NCI-H460 (cell line): ENCODE results near the gene NBPF12. TPM values are rescaled to one million over a fixed set of nuclear protein-coding genes. Genes with fewer than 3 reads are reported as not detected.
"Not testable (repeated sequence)": the region's sequence is repeated elsewhere in the genome, so short reads cannot be mapped to it uniquely, and the experiment has no call there.

Experiments
- DNase-seq: peaks from one replicate; pipeline ENCODE4 v3.0.0-alpha.2; 2016; ENCODE audit warnings: low read depth; ENCODE audit errors: extremely low read depth
- polyA plus RNA-seq: library from polyadenylated mRNA; depleted of rRNA; stranded (reverse); fragments of >200 nt; gene quantifications from 2 replicates; pipeline ENCODE4 v1.2.3, GENCODE V29; 2014; cell fraction: nucleus; rRNA removed
- total RNA-seq: library from RNA; depleted of rRNA; stranded (reverse); fragments of >200 nt; shearing (Covaris generic); gene quantifications from 2 replicates; pipeline ENCODE4 v1.2.3, GENCODE V29; 2014; rRNA removed

The NBPF12 gene
- total RNA-seq: 5.5 and 6.4 TPM in 2 replicates
- polyA plus RNA-seq: 12.7 and 18.9 TPM in 2 replicates

GRCh38 chr1:146938242-146938902, at the start of gene NBPF12:
Gene NBPF12 (plus strand): TSS chr1:146938324. CDS start chr1:146960144, 21,820 bp downstream.
- DNase-seq: peak; percentile 75

GRCh38 chr1:146891355-146891754, 46.8 kb upstream of the NBPF12 start:
- not testable (repeated sequence) for DNase-seq

GRCh38 chr1:146892331-146892730, 45.8 kb upstream of the NBPF12 start:
- DNase-seq: not testable (repeated sequence)

GRCh38 chr1:146907565-146908261, 30.4 kb upstream of the NBPF12 start:
- not testable (repeated sequence) for DNase-seq

GRCh38 chr1:146912975-146913374, 25.1 kb upstream of the NBPF12 start:
- DNase-seq: not testable (repeated sequence)

GRCh38 chr1:146920811-146921210, 17.3 kb upstream of the NBPF12 start:
- DNase-seq: not testable (repeated sequence)

GRCh38 chr1:146922614-146923013, 15.5 kb upstream of the NBPF12 start:
- DNase-seq: not testable (repeated sequence)

GRCh38 chr1:146924106-146924505, 14.0 kb upstream of the NBPF12 start:
- not testable (repeated sequence) for DNase-seq

- not testable (repeated sequence) for DNase-seq
These were observed 11.7 kb upstream of the NBPF12 start for GRCh38 chr1:146926413-146926812.

- DNase-seq: not testable (repeated sequence)
These were observed 7.9 kb upstream of the NBPF12 start for GRCh38 chr1:146930225-146930624.

GRCh38 chr1:146934390-146935223, 3.5 kb upstream of the NBPF12 start:
- DNase-seq: not testable (repeated sequence)

- not testable (repeated sequence) for DNase-seq
These were observed 662 bp upstream of the NBPF12 start for GRCh38 chr1:146937462-146937861.

- DNase-seq: not testable (repeated sequence)
These were observed 1.0 kb downstream of the NBPF12 start for GRCh38 chr1:146938927-146939786.

GRCh38 chr1:146940293-146940692, 2.2 kb downstream of the NBPF12 start:
- not testable (repeated sequence) for DNase-seq

- not testable (repeated sequence) for DNase-seq
These were observed 5.3 kb downstream of the NBPF12 start for GRCh38 chr1:146943342-146943886.

- not testable (repeated sequence) for DNase-seq
These were observed 10.0 kb downstream of the NBPF12 start for GRCh38 chr1:146948127-146948526.

GRCh38 chr1:146964340-146964739, 26.2 kb downstream of the NBPF12 start:
- DNase-seq: not testable (repeated sequence)

- peak; percentile 1 for DNase-seq
These were observed 28.2 kb downstream of the NBPF12 start for GRCh38 chr1:146966351-146966750.

GRCh38 chr1:146970656-146971055, 32.5 kb downstream of the NBPF12 start:
- not testable (repeated sequence) for DNase-seq

- DNase-seq: not testable (repeated sequence)
These were observed 34.6 kb downstream of the NBPF12 start for GRCh38 chr1:146972681-146973080.
